HG03457 (cell line): ENCODE results near the gene USP33.
"Not testable (repeated sequence)": the region's sequence is repeated elsewhere in the genome, so short reads cannot be mapped to it uniquely, and the experiment has no call there.

Experiments used
- ATAC-seq: cut with Tn5 transposase; IDR thresholded peaks from one replicate; pipeline ENCODE4 v1.9.1; 2021; ENCODE audit warnings: moderate number of reproducible peaks; ENCODE audit not compliant: unreplicated experiment

Gene USP33

DNA sequence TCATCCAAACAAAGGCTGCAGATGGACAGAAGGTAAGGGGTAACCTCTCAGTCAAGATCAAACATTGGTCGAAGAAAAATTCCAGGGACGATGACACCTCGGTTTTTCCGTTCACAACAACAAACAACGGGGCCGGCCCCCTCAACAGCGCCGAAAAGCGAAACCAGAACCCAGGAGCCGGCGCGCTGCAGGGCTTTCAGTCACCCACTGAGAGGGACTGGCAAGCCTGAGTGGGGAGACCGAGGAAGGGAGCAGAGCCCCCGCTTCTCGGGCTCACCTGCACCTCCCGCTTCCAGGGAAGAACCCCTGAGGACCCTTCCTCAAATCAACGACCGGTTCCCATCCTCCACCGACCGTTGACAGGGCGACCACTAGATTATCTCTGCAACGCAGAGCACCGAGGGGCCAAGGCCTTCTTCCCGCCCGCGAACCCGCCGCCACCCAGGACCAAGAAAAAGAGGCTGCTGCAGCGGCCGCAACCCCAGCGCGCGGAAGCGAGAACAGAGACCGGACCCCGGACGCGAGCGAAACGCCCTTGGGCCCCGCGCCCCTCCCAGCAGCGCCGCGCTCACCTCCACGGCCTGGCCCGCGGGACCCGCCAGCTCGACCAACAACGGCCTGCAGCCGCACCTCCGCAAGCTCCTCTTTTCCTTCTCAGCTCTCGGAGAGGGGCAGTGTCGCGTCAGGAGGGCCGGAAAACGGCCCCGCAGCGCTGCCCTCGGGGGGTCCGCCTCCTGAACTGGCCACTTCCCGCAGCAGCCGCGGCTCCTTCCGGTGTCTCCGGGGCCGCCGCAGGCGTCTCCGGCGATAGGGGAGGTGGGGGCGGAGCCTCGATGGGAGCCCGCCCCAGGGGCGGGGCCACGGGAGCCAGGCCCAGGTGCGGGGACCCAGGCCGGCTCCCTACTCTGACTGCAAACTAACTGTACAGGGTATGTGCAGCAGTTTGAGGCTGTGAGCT, at the start of gene USP33:
Gene USP33 (minus strand): TSS at position 782 of the 958 bp plus-strand sequence. CDS start 18,155 bp downstream, outside the sequence.
- ATAC-seq: peak; percentile 97

DNA sequence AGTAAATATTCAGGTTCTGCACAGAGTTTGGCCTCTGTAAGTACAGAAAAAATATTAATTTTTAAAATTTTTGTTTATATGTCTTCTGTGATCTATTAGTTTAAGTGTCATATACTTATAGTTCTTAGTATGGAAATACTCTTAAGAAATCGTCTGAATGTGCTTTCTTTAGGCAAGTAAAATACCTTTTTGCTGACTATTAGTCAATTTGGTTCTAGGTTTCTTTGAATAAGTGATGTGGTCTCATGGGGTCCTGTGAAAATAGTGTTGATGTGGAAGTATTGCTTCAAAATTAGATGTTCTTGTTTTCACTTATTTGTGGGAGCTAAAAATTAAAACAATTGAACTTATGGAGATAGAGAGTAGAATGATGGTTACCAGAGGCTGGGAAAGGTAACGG, 43.7 kb upstream of the USP33 start:
- ATAC-seq: no peak

DNA sequence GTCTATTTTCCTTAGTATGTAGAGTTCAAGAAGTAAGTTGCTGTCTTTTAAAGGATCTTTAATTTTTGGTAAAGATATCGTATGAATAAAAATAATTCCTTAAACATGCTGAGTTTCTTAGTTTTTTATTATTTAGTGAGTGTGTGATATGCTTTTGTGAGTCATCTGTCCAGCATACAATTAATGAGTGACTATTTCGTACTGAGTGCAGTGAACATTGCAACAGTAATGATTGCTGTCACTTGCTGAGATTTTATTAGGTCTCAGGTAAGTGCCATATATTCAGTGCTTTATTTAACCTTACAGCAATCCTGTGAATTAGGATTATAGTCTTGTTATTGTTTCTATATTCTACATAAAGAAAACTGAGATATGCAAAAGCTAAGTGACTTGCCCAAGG, 42.4 kb upstream of the USP33 start:
- ATAC-seq: no peak

DNA sequence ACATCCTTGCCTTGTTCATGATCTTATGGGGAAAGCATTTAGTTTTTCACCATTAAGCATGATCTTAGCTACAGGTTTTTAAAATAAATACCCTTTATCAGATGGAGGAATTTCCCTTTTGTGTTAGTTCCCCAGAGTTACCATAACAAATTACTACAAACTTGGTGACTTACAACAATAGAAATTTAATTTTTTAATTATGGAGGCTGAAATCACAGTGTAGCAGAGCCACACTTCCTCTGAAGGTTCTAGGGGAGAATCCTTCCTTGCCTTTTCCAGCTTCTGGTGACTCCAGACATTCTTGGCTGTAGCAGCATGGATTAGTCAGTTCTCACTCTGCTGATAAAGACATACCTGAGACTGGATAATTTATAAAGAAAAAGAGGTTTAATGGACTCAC, 38.3 kb upstream of the USP33 start:
- no peak for ATAC-seq

DNA sequence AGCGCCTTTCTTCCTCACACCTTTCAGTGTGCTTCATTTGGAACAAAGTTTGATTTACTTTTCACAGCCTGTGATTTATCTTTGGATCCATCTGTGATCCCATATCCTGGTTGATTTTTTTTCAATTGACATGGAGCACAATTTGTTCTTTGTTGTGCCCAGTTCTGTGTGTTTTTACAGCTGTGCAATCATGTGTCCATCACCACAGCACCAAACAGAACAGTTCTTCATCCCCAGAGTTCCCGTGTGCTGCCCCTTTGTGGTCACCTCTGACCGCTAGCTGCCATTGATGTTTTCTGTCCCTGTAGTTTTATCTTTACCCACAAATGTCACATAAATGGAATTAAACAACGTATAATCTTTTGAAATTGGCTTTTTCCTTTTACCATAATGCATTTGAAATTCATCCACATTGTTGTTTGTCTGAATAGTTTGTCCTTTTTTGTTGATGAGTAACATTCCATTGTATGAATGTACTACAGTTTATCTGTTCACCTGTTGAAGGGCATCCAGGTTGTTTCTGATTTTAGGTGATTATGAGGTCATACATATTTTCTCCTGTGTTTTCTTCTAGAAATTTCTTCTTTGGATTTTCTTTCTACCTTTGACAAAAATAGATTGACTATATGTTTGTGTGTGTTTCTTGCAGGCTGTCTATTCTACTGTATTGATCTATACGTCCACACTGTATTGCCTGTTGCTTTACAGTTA, 37.2 kb upstream of the USP33 start:
- ATAC-seq: no peak

DNA sequence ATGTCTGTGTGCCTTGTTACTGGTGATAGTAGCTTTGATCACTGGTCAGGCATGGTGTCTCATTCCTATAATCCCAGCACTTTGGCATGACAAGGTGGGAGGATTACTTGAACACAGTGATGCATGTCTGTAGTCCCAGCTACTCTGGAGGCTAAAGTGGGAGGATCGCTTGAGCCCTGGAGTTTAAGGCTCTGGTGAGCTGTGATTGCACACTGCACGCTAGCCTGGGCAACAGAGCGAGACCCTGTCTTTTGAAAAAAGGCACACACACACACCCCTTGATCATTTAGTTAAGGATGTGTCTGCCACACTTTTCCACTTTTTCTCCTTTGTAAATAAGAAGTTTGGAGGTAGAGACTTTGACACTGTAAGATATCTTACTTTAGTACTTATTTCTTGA, 34.9 kb upstream of the USP33 start:
- no peak for ATAC-seq

DNA sequence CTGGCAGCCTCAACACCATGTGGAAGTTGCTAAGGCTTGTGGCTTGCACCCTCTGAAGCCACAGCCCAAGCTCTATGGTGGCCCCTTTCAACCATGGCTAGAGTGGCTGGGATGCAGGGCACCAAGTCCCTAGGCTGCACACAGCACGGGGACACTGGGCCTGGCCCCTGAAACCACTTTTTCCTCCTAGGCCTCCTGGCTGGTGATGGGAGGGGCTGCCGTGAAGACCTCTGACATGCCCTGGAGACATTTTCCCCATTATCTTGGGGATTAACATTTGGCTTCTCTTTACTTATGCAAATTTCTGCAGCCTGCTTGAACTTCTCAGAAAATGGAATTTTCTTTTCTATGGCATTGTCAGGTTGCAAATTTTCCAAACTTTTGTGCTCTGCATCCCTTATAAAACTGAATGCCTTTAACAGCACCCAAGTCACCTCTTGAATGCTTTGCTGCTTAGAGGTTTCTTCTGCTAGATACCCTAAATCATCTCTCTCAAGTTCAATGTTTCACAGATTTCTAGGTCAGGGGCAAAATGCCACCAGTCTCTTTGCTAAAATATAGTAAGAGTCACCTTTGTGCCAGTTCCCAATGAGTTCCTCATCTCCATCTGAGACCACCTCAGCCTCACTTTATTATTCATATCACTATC, 26.6 kb upstream of the USP33 start:
- not testable (repeated sequence) for ATAC-seq

DNA sequence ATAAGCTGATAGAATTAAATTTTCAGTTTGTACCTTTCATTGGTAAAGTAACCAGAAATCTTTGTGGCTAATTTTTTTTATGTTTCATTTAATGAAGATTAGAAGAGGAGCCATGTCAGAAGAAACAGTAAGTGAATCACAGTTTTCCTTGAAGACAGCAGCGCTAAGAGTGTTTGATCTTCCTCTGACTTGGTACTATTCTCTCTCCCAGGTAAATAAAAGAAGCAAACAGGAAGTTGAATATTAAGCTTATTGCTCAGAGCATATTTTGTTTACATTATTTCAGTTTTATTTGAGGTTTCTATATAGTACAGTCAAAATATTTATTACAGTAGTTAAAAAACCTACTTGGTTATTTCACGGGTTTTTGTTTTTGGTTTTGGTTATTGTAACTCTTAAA, 23.5 kb upstream of the USP33 start:
- no peak for ATAC-seq

DNA sequence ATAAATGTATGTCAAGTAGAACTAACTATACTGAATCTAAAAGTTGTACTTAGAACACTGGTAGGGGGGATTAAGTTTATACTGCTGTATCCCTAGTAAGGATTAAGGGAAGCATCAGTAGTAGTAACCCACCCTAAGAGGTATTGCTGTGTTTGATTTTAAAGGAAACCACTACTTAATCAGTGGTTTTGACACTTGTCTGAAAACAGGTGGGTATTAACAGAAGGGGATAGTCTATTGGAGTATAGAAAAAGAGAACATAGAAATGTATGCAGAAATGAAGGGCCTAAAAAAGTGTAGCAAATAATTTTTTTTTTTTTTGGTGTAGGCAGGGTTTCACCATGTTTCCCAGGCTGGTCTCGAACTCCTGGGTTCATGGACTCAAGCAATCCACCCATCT, 22.0 kb upstream of the USP33 start:
- no peak for ATAC-seq

DNA sequence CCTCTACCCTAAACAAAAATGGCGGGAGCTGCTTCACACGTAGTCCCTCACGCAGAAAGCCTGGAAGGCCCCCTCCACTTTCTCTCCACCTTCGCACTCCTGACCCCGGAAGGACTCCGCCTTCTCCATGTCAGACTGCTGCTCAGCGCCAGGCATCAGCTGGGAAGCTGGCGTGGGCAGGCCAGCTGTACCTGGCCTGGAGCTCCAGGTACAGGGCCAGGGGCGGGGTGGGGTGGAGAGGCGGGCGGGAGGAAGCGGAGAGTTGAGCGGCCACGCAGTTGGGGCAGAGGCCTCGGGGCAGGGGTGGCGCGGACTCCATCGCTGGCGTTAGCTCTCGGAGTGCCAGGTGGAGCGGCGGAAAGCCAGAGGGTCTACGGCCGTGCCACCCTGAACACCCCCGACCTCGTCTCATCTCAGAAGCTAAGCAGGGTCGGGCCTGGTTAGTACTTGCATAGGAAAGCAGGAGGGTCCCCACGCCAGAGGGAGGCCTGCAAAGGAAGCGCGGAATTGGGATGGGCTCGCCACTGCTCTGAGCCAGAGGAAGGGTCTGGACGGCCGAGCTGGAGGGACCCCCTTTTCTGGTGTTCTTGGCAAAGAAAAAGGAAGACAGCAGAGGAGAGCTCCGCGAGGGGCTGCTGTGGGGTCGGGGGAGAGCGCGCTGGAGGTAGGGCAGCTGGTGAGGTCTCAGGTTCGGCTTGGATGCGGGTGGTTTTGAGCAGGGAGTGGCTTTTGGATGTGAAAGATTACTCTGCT, 20.1 kb upstream of the USP33 start, which contains the start of gene MIGA1:
Gene MIGA1 (plus strand): TSS at position 121 of the 753 bp plus-strand sequence. CDS start 3,604 bp downstream, outside the sequence.
- ATAC-seq: peak; percentile 96

DNA sequence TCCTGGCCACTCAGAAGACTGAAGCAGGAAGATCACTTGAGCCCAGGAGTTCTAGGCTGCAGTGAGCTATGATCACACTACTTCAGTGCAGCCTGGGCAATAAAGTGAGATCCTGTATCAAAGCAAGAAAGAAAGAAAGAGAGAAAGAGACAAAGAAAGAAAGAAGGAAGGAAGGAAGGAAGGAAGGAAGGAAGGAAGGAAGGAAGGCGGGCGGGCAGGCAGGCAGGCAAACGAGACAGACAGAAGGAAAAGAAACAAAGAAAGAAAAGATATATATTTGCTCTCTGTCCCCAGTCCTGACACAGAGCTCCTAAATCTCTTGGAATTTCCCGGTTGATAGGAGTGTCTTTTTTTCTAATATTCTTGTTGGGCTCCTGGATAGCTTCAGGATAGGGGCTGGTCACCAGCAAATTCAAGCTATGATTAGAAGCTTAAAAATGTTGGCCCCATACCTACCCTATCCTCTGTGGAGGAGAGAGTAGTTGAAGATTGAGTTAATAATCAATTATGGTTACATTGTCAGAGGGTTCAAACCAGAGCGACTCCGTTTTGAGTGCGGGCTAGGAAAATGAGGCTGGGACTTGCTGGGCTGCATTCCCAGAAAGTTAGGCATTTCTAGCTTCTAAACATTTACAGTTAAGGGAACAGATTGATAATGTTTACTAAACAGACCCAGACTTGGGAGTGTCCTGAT, 16.5 kb upstream of the USP33 start:
- no peak for ATAC-seq

DNA sequence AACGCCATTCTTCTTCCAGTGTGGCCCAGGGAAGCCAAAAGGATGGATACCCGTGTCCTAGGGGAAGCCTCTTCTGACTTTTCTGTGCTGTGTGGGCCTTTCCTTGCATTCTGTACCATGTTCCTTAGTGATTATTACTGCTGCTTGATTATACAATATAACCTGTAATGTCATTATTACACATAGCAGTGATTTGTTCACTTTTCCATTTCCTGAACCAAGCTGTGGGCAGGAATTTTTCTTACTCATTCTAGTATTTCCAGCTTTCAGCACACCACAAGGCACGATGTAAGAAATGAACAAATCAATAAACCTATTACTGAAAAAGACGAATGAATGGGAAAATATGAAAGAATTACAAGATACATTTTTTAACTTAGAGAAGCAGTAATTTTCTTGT, 8.4 kb upstream of the USP33 start:
- no peak for ATAC-seq

DNA sequence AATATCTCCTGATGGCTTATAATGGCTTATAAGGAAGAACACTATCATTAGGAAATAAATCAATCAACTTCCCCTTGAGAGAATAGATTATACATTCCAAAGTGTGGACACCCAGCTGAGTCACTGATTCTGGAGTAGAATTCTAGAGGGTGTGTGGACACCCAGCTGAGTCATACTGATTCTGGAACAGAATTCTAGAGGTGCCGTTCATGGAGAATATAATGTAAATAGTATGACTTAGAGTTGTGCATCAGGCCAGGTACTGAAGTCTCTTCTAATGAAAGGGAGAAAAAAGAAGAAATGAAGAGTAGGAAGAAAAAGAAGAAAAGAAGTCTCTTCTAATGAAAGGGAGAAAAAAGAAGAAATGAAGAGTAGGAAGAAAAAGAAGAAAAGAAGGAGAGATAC, 2.4 kb upstream of the USP33 start:
- no peak for ATAC-seq

DNA sequence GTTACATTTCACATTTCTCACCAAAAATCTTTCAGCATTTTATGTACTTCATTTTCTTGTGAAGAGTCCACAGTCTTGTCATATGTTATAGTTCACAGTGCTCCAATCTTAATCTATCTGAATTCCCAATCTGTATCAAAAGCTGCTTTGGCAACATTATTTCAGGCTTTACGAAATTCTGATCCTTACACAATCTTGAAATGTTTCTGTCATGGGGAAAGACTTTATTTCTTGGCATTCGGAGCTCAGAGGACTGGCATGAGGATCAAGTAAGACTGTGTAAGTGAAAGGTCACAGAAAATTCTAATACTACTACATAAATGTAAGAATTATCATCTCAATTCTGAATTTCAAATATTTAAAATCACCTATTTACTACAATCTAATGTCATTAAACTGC, 2.0 kb downstream of the USP33 start:
- no peak for ATAC-seq

DNA sequence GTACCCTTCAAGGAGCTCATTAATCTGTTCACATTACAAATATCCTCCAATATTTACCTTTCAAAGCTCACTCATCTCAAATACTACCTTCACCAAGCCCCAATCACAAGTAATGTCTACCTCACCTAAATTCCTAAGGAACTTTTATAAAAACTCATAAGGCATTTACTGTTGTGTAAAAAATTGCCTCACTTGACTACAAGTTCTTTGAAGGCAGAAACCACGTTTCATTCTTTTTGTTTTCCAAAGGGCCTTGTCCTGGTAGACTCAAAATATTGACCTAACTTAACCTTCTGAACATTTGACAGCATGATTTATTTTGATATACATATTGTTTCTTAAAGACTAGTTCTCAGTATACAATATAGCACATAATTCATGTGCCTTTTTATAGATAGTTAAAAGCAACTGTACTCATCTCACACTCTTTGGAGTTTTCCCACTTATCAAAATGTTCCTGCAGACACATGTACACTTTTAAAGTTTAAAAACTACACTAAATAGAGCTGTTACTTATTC, 2.5 kb downstream of the USP33 start:
- no peak for ATAC-seq

DNA sequence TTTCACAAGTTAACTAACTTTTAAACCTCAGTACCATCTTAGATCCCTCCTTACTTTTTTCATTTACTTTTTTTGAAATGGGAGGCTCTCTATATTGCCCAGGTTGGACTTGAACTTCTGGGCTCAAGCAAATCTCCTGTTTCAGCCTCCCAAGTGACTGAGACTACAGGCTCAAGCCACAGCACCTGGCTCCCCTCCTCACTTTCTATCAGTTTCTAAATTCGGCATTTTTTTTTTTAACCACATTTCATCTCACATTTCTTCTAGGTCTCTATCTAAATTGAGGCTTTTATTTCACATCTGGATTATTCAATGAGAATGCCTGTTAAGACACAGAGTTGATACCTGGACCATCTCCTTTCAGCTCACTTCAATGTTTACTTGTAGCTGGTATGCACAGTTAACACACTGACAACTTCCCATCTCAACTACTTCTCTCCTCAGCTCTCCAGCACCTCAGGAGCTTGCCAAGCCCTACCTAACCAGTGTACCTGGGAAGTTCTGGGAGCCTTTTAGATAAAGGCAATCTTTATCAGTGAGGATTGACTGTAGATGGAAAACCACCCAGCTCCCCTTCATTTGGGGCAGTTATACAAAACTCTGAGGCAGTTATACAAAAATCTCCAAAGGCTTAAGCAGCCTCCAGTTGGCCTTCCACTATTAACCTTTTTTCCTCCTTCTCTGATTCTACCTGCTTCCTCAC, 3.4 kb downstream of the USP33 start:
- ATAC-seq: no peak

DNA sequence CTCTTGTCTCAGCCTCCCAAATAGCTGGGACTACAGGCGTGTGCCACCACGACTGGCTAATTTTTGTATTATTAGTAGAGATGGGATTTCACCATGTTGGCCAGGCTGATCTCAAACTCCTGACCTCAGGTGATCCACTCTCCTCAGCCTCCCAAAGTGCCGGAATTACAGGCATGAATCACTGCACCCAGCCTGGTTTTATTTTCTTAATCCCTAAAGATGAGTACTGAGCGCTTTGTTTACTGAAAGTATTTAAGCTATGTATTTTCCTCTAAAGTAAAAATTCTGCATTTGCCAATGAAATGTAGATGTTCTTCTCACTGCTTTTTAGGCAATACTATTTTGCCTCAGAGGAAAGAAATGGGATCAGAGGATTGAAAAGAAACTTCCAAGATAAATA, 10.2 kb downstream of the USP33 start:
- ATAC-seq: not testable (repeated sequence)

DNA sequence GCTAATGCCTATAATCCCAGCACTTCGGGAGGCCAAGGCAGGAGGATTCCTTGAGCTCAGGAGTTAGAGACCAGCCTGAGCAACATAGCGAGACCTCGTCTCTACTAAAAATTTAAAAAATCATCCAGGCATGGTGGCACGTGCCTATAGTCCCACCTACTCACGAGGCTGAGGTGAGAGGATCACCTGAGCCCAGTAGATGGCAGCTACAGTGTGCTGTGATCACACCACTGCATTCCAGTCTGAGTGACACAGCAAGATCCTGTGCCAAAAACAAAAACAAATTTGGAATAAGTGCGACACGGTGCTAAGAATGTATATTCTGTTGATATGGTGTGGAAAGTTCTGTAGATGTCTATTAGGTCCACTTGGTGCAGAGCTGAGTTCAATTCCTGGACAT, 15.1 kb downstream of the USP33 start:
- ATAC-seq: no peak

DNA sequence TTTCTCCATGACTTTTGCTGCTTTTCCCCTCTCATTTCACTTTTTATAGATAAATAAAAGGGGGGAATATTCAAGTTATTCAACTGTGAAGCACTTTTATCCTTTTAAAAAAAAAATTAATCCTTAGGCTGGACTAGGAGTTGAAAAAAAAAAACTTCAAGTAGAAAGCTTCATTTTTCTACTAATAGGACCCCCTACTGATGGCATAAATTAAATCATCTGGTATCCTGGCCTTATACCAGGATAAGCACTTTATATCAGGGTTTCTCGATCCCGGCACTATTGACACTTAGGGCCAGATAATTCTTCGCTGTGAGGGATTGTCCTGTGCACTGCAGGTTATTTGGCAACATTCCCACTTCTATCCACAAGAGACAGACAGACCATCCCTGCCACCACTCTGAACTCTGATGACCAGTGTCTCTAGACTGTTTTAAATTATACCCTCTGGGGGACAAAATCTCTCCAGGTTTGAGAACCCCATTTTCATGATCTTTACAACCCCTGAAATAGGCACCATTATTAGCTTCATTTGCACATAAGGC, 17.6 kb downstream of the USP33 start:
- ATAC-seq: no peak
